SHP77 (cell line): ENCODE results near the gene RPRD1B.

Experiments used
- DNase-seq, 2 experiments: peaks; one replicate each; lab custom pipeline; 2025; lab: John Stamatoyannopoulos, UW

RPRD1B gene

DNA sequence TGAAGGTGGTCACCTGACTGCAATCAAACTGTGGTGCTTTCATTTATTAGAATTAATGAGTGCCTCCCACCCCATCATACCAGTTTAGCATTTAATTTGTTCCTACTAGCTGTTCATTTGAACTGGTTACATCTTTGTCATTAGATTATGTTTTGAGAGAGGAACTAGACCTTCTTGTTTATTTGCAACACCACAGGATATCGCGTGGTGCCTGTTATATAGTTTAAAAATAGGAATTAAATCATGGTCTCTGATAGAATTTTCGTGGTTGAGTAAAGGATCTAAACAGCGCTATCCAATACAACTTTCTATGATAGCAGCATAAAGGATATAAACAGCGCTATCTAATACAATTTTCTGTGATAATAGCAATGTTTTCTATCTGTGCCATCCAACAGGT, 2.8 kb downstream of the RPRD1B start:
- DNase-seq, result no peak

GRCh38 chr20:38040276-38040675, 6.7 kb downstream of the RPRD1B start:
- DNase-seq, result no peak

GRCh38 chr20:38043512-38044300, 10.2 kb downstream of the RPRD1B start:
- DNase-seq, result no peak

DNA sequence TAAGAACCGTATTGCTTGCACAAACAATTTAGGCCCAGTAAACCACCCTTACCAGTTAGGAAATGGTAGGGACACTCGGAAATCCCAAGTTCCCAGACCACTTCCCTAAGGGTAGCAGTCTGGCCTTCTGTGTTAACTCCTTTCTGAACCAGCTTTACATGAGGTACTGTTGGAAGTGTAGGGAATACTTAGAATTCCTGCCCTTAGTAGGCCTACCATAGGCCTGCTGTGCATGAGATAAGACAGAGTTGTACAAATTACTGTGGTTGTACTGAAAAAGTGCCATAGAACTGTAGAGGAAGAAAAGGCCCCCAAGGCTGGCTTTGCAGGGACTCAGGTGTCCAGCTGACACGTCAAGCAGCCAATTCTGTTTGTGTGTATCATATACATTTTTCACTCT, 11.1 kb downstream of the RPRD1B start:
- no peak for DNase-seq

GRCh38 chr20:38046572-38046971, 13.0 kb downstream of the RPRD1B start:
- DNase-seq, result no peak

DNA sequence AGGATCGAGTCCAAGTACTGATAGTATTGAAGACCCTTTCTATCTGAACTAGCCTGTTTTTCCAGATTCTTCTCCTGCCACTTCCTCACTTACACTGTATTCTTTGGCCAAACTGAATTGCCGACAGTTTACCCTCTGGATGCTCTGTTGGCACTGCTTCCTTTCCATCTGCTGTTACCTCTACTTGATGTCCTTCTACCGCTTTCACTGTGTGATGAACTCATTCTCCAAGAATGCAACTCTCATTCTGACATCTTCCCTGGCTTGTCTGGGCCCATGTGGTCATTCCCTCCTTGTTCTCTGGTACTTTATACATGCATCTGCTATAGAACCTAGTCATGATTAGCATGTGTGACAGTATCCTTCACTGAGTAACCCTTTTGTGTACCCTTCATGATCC, 16.3 kb downstream of the RPRD1B start:
- no peak for DNase-seq

- no peak for DNase-seq
Observed at GRCh38 chr20:38050686-38051085, 17.1 kb downstream of the RPRD1B start.

- no peak for DNase-seq
Observed at GRCh38 chr20:38052870-38053269, 19.3 kb downstream of the RPRD1B start.

GRCh38 chr20:38054647-38055046, 21.1 kb downstream of the RPRD1B start:
- no peak for DNase-seq

DNA sequence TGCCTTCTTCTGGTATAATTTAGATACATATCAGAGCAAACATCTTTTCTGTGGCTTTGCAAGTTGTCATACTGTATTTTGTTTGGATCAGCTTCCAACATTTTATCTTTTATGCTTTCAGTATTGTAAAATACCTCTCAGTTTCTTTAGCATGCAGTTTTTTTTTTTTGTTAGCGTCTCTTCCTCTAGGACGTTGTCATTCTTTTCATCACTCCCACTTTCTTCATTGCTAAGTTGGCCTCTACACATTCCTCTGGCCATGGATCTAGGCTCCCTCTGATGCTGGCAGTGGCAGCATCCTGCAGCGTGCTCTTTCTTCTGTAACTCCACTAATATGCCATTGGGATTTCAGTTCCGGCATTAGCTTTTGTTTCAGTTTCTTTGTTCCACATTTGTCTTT, 21.7 kb downstream of the RPRD1B start:
- DNase-seq, result no peak

DNA sequence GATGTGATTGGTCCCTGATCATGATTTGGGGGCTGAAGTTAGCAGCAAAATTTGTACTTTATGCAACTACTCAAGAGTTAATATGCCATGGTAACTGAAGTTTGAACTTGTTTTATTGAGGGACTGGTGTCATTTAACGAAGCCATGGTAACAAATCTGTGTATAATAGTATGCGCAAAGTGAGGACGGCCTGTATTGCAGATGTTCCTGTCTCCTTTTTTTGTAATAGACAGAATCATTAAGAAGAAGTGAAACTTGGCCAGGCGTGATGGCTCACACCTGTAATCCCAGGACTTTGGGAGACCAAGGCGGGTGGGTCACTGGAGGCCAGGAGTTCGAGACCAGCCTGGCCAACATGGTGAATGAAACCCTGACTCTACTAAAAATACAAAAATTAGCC, 22.3 kb downstream of the RPRD1B start:
- DNase-seq, result no peak

DNA sequence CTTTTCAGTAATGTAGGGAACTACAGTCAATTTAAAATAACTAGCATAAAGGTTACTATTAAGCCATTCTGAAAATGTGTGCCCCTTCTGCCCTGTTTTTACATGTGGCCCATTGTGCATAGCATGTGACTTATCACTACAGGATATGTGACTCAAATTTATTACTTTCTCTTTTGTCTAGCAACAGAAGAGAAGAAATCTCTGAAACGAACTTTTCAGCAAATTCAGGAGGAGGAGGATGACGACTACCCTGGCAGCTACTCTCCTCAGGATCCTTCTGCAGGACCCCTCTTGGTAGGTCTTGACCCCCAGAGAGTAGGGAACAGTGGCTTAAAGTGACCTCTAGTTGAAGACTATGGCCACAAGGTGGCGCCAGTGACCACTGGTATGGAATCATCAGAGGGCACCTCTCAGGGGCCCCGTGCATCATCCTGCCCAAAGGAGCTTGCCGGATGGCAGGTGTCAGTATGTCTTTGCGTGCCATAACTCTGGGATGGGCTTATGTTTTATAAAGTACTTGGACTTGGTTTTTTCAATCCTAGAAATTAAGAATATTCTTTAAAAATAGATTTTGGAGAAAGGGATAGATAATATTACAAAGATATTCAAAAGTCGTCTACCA, 23.9 kb downstream of the RPRD1B start:
- DNase-seq, result peak; percentile 79 to 80

DNA sequence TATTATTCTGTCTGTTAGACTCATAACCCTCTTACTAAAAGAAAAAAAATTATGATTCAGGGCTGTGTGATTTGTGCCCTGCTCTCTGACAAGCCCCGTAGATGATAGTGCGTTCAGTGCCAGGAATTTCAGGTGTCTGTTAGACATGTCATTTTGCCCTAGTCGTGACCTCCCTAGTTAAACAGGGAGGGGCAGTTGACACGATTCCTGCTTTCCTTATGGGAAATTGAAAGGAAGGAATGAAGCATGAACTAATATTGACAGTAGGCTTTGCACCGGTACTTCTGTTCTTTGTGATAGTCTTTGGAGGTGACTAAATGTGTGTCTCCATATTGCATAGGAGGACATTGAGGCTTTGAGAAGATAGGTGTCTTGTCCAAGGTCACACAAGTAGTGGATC, 26.3 kb downstream of the RPRD1B start:
- no peak for DNase-seq

DNA sequence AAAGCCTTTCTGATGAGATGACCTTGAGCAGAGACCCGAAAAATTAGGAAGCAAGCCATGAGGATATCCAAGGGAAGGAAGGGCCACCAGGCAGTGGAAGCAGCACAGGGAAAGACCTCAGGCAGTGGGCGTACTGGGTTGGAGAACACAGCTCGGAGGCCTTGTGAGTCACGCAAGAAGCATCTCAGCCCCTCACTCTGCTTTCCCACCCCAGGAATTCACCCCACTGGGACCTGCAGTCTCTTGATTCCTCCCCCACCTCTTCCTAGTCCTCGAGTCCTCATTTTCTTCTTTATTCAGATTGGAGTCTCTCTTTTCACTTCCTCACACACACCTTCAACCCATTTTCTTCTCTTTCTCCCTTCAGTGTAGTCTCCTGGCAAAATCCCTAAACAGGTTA, 27.0 kb downstream of the RPRD1B start:
- no peak for DNase-seq

- no peak for DNase-seq
Observed at GRCh38 chr20:38061109-38061508, 27.6 kb downstream of the RPRD1B start.

DNA sequence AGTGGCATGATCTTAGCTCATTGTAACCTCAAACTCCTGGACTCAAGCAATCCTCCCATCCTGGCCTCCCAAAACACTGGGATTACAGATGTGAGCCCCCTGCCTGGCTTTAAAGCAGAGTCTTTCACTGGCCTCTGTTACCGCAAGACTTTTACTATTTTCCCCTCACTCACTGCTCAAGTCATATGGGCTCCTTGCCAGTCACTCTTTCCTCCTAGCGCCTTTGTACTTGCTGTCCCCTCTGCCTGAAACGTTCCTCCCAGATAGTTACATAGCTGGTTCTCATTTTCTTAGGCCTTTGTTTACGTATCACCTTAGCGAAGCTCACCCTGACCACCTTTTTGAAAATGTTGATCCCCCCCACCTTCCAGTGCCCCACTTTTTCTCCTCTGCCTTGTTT, 29.3 kb downstream of the RPRD1B start:
- DNase-seq, result no peak

- DNase-seq, result no peak
Observed at GRCh38 chr20:38063911-38064530, 30.5 kb downstream of the RPRD1B start.

DNA sequence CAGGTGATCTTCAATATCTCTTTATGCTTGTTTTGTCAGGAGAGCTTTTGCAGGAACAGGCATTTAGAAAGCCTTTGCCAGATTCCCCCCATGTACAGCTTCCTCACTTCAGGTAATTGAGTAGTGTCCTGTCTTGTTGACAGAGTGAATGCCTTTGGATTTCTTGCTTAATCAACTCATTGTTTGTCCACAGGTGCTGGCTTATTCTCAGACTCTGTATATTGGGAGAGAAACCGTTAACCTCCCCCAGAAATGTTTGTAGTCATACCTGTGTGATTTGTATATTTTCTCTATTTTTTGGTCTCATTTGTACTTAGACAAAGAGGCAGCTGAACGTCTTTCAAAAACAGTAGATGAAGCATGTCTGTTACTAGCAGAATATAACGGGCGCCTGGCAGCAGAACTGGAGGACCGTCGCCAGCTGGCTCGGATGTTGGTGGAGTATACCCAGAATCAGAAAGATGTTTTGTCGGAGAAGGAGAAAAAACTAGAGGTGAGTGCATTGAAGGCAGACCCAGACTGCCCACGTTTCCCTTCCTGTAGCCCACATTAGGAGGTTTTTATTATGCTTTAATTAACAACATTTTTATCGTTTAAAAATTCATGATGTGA, 32.3 kb downstream of the RPRD1B start:
- DNase-seq, result no peak

GRCh38 chr20:38066969-38067716, 33.6 kb downstream of the RPRD1B start:
- DNase-seq, result no peak

DNA sequence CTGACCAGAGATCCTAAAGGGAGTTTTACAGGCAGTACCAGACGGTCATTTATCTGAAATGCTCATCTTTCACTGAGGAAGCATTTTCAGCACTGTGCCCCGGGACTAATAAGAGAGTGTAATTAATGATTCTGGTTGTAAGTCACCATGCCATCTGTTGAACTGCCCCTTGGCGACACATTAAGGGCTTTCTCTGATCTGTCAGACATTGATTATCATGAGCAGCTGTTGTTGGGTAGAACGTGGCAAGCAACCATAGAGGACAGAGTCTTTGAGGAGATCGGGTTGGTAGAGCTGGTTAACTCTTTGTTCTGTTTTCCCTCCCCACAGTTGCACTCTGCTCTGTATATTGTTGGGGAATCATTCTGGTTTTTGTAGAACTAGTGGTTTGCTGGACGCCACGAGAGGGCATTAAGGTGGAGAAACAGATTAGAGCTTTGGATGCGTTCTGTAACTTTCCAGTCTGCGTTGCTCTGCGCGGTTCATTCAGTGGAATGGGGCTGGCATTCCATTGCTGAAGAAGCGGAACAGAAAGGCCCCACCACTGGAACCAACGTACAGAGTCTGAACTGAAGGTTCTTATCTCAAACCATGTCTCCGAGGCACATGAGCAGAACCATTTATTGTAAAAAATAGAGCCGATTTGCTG, 34.3 kb downstream of the RPRD1B start:
- DNase-seq, result no peak

DNA sequence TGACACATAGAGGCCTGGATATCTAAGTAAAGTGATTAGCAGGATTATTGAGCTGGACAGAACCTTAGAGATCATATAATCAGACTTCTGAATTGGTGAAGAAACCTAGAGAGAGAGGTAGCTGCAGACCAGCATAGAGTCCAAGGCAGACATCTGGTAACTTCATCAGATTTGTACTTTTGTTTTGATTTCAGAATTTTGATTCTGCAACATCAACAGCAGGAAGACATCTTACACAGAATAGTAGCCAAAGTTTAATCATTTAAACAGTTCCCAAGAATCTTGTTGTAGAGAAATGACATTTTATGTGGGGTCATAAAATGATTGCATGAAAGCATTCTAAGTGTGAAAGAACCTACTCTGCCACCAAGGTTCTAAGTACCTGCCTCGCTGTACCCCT, 39.4 kb downstream of the RPRD1B start:
- DNase-seq, result no peak
